Measurements from ENCODE around the gene CDK2. TPM values are rescaled to one million over a fixed set of nuclear protein-coding genes. Genes with fewer than 3 reads are reported as not detected.
A peak's percentile ranks its signal among the peaks of the same experiment; 100 is the strongest.
"Not testable (repeated sequence)": the region's sequence is repeated elsewhere in the genome, so short reads cannot be mapped to it uniquely, and the experiment has no call there.

CDK2 gene
- total and polyA plus RNA-seq, 9 of the 15 experiments (the other 6 are each of a cell fraction or from before 2014, with no cell fraction given) = 17.4 to 213 (median 109) TPM

DNA sequence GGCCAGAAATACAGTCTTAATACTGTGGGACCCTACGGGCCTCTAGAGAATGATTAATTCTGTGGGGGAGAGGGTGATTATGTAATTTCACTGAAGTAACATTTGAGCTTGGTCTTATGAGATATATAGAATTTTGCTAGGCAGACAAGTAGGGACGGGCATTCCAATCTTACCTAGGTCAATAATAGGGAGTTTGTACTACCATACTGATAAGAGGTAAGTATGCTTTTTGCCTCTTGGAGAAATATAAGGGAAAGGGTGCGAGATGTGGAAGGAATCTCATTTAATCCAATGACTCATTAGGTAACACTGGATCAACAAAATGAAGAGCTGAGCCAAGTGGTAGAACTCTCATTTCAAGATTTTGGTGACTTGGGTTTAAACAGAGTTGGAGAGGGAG lies 12.4 kb downstream of the CDK2 start (continued):
- no peak for TF ChIP-seq TAF9B (IDR thresholded peaks at IDR 0.05; ENCODE audit: partially characterized antibody)

DNA sequence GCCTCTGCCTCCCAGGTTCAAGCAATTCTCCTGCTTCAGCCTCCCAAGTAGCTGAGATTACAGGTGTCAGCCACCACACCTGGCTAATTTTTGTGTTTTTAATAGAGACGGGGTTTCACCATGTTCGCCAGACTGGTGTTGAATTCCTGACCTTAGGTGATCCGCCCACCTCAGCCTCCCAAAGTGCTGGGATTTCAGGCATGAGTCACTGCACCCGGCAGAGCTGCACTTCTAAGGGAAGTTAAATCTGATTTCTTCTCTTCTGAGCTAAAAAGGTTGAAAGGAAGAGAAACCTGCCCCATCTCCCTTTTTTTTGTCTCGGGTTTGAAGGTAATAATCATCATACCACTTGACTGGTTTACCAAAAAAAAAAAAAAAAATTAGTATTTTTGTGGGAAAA lies 15.3 kb downstream of the CDK2 start:
- H3K4me1 ChIP-seq (replicated peaks in 1 of 2; ENCODE audit: control insufficient read depth in 2 of 2, insufficient read depth in 2 of 2, low read length in 2 of 2); in situ Hi-C loops (cut with MboI); H3K4me2 ChIP-seq (ENCODE audit: insufficient read depth, low read length); H3K9me3 ChIP-seq (replicated peaks; ENCODE audit: control insufficient read depth, insufficient read depth, low read depth, low read length); H3K4me3 ChIP-seq; BruUV-seq (replicated peaks); intact Hi-C loops (cut with micrococcal nuclease); H4K20me1 ChIP-seq (replicated peaks; ENCODE audit: control insufficient read depth, insufficient read depth, low read length); H3K9ac ChIP-seq (ENCODE audit: insufficient read depth in 1 of 2, low read depth in 2 of 2, low read length in 2 of 2); FAIRE-seq; H3K27me3 ChIP-seq (ENCODE audit: control insufficient read depth in 2 of 2, insufficient read depth in 2 of 2, low read length in 2 of 2); ATAC-seq; H2AFZ ChIP-seq (ENCODE audit: low read depth, low read length); H3K27ac ChIP-seq (ENCODE audit: extremely low read depth, low read depth, low read length); DNase-seq (ENCODE audit: extremely low read depth in 1 of 4, low spot score in 3 of 4); H3K9me1 ChIP-seq (ENCODE audit: control insufficient read depth, insufficient read depth, low read length): not testable (repeated sequence)
- peaks cover 39% of the 10 kb centered on the region for H3K36me3 ChIP-seq (ENCODE audit: control insufficient read depth, insufficient read depth, low read length)
- WGBS (ENCODE audit: insufficient coverage, low coverage, missing lambda C conversion rate) = 70% methylated on average over 4 of the region's 5 CpGs
- POLR2A ChIA-PET = interaction anchor here (0.6 to 5.9 kb wide), 2 partner anchors 8 to 14 kb away, joined by 3 to 49 read pairs; partner anchors contain the start of gene RAB5B
- 0 out of 2 replicates have a peak, but pooled peaks have one; percentile 27 for TF ChIP-seq EGR1 (conservative IDR thresholded peaks at IDR 0.05)
- H3K79me2 ChIP-seq (ENCODE audit: control insufficient read depth, insufficient read depth, low read length) = peaks cover 13% of the 10 kb centered on the region; the same call in 2 of the 3 replicates
- CTCF ChIA-PET (ENCODE audit: low intra/inter-chr PET ratio) = interaction anchor here (0.7 kb wide), 1 partner anchor 63 kb away, joined by 4 read pairs; no protein-coding TSS in a partner anchor

GRCh38 chr12:55982319-55982936 lies 15.8 kb downstream of the CDK2 start:
- ATAC-seq (peak; percentile 52), DNase-seq (ENCODE audit: extremely low read depth in 1 of 4, low spot score in 3 of 4) (no peak), FAIRE-seq (no peak)
- Histone ChIP-seq H3K36me3 (ENCODE audit: control insufficient read depth, insufficient read depth, low read length) (peaks cover 43% of the 10 kb centered on the region), H3K79me2 (ENCODE audit: control insufficient read depth, insufficient read depth, low read length) (peaks cover 8% of the 10 kb centered on the region; the same call in 2 of the 3 replicates), H3K4me2 (ENCODE audit: insufficient read depth, low read length) (no peak overlapping the region), H3K4me1 (replicated peaks in 1 of 2; ENCODE audit: control insufficient read depth in 2 of 2, insufficient read depth in 2 of 2, low read length in 2 of 2) (peaks cover 9 to 10% of the 10 kb centered on the region in 2 experiments; a peak in 4 of 5 replicates), H3K27ac (ENCODE audit: extremely low read depth, low read depth, low read length) (peak overlapping the region; percentile 25; the same call in 1 of the 3 replicates), H4K20me1 (replicated peaks; ENCODE audit: control insufficient read depth, insufficient read depth, low read length) (no peaks in the 10 kb centered on the region; the same call in 1 of the 2 replicates), H3K9me3 (replicated peaks; ENCODE audit: control insufficient read depth, insufficient read depth, low read depth, low read length) (no peaks in the 10 kb centered on the region), H3K27me3 (ENCODE audit: control insufficient read depth in 2 of 2, insufficient read depth in 2 of 2, low read length in 2 of 2) (no peaks in the 10 kb centered on the region), H3K4me3 (no peak overlapping the region), H3K9ac (ENCODE audit: insufficient read depth in 1 of 2, low read depth in 2 of 2, low read length in 2 of 2) (peak overlapping the region in 1 of 2 experiments; percentile 28; a peak in 1 of 4 replicates), H3K9me1 (ENCODE audit: control insufficient read depth, insufficient read depth, low read length) (no peaks in the 10 kb centered on the region), H2AFZ (ENCODE audit: low read depth, low read length) (no peak overlapping the region)
- ChIA-PET POLR2A (interaction anchor here (0.6 to 5.9 kb wide), 4 partner anchors 8 to 253 kb away, joined by 3 to 49 read pairs (median 5); partner anchors contain the start of genes CD63 and RAB5B), CTCF (ENCODE audit: low intra/inter-chr PET ratio) (interaction anchor here (0.7 kb wide), 1 partner anchor 63 kb away, joined by 4 read pairs; no protein-coding TSS in a partner anchor)
- in situ Hi-C loops (cut with MboI) (no loop called here), intact Hi-C loops (cut with micrococcal nuclease) (no loop called here)
- TF ChIP-seq ZNF584 (CRISPR knock-in tag; IDR thresholded peaks at IDR 0.05; ENCODE audit: low read depth) = no peak
- TF ChIP-seq RBM25 (IDR thresholded peaks at IDR 0.05; ENCODE audit: low read depth, low read length, severe bottlenecking) = peak; percentile 86
- no peak for TF ChIP-seq ZNF511 (CRISPR knock-in tag; IDR thresholded peaks at IDR 0.05)
- peak; percentile 98 for TF ChIP-seq ZNF121 (CRISPR knock-in tag; conservative IDR thresholded peaks at IDR 0.05)
- WGBS (ENCODE audit: insufficient coverage, low coverage, missing lambda C conversion rate) = 60% methylated on average over 3 of the region's 3 CpGs
- BruUV-seq (replicated peaks) = no TSS peak
